ENCODE results near the gene SLITRK4.

SLITRK4 gene, protein sequence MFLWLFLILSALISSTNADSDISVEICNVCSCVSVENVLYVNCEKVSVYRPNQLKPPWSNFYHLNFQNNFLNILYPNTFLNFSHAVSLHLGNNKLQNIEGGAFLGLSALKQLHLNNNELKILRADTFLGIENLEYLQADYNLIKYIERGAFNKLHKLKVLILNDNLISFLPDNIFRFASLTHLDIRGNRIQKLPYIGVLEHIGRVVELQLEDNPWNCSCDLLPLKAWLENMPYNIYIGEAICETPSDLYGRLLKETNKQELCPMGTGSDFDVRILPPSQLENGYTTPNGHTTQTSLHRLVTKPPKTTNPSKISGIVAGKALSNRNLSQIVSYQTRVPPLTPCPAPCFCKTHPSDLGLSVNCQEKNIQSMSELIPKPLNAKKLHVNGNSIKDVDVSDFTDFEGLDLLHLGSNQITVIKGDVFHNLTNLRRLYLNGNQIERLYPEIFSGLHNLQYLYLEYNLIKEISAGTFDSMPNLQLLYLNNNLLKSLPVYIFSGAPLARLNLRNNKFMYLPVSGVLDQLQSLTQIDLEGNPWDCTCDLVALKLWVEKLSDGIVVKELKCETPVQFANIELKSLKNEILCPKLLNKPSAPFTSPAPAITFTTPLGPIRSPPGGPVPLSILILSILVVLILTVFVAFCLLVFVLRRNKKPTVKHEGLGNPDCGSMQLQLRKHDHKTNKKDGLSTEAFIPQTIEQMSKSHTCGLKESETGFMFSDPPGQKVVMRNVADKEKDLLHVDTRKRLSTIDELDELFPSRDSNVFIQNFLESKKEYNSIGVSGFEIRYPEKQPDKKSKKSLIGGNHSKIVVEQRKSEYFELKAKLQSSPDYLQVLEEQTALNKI

DNA sequence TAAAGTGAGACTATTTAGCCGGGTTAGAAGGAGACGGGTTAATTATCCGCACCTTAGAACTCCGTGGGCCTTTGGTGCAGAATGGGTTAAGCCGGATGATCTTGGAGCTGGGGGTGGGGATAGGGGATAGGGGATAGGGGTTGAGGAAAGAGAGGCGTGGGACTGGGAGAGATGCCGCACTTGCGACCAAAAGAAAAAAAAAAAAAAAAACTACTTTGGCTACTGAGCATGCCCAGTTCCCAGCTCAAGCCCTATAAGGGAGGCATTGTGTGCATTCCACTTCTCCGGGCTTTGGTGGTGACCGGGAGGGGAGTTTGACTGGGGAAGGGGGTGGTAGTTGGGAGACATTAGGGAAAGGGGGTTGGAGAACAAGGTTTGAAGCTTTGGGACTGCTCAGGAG, at the start of gene SLITRK4:
TSS of gene SLITRK4 (minus strand) at position 187 of the 400 bp plus-strand sequence. CDS start 4,993 bp downstream, outside the sequence.
- DNase-seq, result no peak

DNA sequence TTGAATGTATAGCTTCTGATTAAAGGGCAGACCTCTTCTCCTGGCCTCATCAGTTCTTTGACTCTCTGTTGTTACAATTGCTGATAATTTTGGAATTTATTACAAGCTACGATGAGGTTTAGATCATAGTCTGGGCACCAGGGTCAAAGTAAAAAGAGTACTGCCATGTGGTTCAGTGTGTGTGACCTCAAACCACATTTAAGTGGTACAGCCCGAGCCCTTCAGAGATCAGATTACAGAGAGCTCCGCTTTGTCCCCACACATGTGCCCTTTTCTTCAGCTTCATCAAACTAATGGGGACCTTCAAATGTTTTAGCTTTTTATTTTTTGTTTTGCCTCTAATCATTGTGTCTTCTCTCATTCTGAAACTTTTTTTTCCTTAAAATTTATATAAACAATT, 47.6 kb upstream of the SLITRK4 start:
- no peak for DNase-seq

DNA sequence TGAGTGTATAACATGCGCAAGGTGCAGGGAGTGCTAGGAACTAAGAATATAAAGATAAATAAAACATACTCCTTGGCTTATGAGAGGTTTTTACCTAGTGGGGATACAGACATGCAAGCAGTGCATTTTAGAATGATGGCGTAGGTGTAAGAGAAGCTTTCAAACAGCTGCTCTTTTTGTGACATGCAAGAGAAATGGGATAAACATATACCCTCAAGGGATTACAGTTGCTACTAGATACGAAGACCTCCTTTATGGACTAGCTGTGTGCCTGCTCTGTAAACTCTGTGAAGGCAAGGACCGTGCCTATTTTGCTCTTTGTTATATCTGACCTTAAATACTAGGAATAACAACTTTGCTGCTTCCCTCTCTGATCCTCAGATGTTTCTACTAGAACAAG, 39.0 kb upstream of the SLITRK4 start:
- no peak for DNase-seq

DNA sequence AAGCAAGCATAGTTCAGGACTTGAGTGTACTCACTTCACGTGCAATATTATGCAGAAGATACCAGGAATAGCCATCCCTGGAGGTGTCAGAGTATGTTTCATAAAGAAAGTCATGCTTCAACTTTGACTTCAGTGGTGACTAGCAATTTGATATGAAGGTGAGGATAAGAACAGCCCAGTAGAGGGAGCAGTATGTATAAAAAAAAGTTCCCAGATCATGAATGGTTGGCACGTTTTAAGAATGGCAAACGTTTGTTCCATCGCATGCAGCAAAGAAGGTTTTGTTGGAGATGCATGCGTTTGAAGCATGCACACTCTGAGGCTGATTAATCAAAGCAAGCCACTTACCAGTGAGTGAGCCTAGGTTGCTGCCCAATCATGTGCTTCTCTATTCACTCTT, 33.5 kb upstream of the SLITRK4 start:
- no peak for DNase-seq

DNA sequence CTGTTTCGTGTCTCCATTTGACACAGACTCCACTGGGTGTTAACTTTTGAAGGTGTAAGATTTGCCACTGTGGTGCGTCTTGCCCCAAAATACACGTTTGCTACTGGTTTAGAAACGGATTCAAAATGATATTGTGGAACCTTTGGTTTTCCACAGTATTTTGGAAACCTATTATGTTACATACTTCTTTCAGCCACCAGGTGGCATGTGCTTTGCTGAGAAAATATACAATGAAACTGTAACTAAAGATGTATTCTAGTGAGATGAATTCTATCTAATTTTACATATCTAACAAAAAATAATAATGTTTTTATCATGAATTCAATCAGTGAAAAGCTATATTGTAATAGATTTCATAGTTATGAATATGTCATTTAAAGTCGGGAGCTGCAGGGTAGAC, 28.4 kb upstream of the SLITRK4 start:
- no peak for DNase-seq

DNA sequence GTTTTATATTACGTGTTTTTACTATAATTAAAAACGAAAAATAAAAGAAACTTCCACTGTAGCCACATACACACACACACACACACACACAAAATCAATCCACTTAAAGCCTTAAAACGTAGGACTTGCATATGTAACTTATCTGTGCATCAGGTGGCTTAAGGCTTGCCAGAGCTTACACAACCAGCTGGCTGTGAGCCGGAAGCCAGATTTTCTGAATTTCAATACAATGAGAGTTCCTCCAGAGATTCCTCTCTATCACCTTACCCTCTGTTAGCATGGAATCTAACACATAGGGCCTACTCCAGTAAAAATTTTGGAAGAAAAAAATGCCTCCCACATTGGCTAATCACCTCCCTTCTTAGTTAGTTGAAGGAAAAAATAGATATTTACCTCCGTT, 27.9 kb upstream of the SLITRK4 start:
- no peak for DNase-seq

DNA sequence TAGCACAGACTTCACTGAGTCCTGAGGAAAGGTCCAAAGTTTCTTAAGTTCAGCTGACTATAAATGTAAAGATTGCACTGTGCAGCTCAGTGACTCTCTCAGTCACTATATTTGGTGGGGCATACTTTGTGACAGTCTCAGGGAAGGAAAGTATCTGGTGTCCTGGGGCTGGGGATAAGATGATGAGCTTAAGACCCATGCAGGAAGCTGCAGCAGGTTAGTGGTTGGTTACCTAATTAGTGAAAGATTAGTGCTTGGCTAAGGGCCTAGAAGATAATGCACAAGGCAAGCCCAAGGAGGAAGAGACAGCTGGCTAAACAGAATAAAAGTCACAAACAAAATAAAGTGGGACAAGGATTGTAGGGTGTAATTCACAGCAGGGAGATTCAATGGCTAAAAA, 25.4 kb upstream of the SLITRK4 start:
- no peak for DNase-seq

DNA sequence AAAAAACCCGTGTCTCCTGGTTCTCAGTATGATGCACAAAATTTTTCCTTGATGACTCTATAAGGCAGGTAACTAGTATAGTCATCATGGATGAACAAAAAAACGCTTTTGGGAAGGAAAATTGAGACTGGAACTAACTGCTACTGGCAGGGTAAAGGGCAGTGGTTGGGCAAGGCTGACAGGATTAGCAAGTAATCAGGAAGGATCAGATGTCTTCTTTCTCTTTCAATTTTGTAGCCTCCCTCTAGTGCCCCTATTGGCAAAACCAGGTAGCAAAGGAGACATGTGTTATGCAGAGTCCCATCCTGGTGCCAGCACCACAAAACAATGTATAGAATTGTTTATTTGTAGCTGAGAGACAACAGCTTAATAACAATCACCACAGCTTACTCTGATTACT, 12.8 kb upstream of the SLITRK4 start:
- DNase-seq, result no peak

DNA sequence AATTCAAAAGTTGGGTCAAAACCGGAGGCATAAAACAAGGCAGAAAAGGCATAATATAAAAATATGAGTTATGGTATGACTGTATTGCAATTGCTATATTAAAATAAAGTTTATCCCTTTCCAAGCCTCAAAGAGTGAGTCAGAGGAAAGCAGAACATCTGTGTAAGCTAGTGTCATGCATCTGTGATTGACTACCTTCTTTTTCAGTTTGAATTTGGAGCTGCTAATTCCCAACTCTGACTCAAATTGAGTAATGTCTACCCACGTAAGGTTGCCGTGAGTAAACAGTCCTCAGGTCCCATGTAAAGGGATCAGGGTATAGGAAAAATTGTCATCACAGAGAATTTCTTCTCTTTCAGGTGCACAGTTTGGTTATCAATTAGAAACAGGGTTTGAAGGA, 6.5 kb upstream of the SLITRK4 start:
- no peak for DNase-seq

DNA sequence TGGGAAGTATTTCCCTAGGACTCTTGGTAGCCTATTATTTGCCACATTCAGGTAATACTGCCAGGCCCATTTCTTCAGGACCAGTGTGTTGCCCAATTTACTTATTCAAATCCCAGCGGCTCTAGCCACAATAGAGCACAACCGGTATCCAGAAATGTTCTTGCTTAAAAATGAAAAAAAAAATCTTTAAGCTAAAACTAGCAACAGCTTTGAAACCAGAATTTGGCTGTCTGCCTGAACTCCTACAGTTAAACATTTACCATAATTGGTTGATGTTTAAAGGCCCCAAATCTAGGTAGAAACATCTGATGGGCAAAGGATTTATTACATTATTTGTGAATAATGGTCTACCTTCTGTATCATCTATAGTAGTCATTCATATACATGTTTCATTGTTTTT, 930 bp upstream of the SLITRK4 start:
- no peak for DNase-seq

DNA sequence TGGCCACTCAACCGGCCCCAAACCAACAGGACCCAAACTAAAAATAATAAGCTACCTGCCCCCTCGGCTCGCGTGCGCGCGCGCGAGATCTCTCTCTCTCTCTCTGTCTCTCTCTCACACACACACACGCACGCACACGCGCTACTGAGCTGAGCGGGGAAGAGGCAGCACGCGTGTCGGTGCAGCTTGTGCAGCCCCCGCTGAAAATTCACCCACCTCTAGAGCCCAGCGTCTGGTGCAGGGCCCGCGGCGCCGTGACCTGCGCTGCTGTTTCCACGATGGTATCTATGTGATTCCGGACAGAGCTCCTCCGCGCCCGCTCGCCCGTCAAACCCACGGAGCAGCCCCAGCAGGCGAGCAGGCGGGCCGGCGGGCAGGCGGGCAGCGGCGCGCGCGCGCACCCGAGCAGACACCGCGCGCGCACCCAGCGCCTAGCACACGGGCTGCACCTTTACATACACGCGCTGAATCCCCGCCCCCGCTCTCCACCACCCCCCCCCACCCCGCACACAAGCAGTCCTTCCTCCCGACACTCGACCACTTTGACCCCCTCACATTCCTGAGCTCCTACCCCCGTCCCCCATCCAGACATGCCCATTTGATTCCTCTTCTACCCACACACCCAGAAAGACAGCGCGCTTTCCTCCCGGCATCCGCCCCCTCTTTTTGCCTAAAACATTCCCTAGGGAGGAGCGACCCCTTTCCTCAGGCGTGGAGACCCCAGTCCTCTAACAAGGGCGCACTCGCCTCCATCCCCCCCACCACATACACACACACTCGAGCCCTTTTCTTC, 1.0 kb downstream of the SLITRK4 start:
- no peak for DNase-seq

DNA sequence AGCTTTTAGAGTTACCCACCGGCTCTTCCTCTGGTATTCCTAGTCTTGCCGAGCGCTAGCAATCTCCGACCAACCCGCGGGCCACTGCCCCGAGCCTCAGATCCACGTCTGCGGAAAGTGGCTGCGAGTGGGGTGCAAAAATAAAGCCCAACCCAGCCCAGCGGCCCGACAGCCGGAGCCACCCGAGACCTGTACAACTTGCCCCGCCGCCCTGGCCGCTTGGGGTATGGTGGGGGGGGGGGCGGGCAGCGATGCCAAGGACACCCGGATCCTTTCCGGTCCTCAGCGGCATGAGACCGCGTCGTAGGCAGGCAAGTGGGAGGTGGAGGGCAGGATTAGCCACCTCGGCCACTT, 1.6 kb downstream of the SLITRK4 start:
- DNase-seq, result no peak

DNA sequence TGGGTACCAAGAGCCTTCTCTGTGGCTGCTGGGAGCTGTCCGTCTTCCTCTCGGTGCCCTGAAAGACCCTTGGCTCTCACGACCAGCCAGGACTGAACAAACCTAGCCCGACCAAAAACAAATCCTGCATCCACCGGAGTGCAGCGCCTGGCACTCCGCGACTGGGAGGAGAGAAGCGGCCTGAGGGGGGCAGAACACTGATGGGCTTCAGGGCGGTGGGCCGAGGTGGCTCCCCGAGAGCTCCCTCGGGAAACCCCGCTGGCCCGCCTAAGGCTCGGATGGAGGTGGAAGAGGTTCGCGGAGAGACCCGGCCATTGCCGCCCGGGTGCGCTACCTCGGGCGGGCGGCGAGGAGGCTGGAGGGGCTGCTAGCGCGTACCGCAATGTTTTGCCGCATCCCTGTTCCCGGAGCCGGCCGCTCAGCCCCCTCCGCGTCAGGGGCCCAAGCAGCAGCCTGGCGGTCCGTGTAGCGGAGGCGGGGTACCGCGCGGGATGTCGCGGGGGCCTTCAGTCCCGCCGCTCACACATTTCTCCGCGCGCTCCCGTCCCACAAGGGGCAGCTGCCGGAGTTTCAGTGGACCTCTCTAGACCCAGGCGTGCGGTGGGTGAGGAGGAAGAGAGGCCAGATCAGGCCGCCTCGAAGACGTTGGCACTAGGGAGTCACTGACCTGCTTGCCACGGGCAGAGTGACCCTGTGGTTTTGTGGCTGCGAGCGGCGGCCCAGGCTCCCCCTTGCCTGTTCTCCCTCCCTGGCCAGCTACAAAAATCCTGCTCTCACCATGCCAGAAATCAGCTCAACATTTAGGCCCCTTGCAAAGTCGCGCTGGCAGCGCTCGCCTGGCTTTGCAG, 2.2 kb downstream of the SLITRK4 start:
- DNase-seq, result no peak

DNA sequence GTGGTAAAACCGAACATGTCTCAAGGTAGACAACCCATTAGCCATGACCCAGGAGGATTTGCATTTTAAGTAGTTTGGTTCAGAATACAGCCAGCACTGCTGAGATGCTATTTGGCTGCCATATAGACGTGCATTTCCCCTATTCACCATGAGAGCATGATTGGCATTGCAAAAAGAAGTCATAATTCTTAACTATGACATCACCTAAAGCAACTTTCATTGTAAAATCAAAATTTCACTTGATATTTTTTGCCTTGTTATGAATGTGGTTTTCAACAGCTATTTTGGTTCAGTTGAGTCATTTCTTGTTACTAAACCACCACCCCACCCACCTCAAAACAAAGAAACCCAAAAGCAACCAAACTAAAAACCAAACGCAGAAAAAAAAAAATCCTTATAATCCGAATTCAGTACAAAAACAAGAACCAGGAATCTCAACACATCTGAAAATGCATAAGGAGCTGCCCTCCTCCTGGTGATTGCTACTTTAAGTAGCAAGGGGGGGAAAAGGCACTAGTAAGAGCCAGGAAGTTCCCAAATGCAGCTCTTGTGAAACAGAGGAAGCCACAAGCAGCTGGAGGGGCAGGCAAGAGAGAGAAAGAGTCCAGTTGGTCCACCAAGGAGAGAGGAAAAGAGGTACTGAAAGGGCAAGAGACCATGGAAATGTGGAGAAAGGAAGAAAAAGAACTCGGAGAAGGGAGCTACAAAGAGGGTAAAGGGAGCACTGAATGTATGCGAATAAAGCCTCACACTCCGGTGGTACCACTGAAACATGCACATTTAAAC, 3.1 kb downstream of the SLITRK4 start:
- DNase-seq, result no peak

DNA sequence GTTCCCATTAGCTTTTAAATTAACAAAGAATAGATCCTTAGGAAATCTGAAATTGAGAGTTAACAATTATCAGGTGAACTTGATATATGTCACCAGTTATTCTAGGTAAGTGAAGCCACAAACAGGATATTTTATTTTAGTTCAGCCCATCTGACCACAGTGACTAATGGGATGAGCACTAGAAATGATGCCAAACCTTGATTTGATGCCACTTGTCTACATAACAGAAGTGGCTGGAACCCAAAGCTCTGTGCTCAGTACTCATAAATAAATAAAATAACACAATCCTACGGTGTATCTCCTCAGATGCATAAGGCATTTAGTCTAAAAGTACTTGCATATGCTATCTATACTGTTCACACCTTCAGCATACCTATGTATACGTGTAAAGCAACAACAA, 12.2 kb downstream of the SLITRK4 start:
- DNase-seq, result no peak

DNA sequence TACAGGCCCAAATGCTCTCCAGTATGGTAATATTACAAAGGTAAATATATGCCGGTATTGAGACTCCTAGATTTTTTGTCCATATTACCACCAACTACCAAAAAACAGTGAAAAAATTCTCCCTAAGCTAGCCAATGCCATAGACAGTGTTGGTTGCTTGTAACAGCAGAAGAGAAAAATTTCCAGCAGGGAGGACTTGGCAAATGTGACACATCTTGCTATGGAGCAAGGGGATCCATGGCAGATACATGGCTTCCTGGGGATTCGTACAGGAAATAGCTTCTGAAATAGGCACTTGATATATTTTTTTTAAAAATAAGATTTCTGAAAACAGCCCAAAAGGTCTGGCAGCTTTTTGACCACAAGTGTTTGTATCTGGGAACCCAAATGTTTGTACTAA, 14.6 kb downstream of the SLITRK4 start:
- DNase-seq, result no peak

DNA sequence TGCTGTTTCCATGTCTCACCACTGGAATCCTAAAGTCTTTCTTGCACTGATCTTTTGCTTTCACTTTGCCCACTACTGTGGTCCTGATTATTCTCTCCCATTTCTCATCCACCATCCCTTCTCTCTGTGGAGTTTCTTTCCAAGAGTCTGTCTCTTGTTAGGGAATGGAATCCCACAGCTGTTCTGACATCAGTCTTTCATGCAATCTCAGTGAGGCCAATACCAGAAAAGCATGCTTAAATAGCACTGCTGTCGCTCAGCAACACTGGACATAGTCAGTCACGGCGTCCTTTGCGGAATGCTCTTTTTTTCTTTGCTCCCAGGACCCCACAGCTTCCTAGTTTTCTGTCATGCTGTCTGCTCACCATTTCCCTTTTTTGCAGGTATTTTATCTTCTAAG, 20.1 kb downstream of the SLITRK4 start:
- no peak for DNase-seq

DNA sequence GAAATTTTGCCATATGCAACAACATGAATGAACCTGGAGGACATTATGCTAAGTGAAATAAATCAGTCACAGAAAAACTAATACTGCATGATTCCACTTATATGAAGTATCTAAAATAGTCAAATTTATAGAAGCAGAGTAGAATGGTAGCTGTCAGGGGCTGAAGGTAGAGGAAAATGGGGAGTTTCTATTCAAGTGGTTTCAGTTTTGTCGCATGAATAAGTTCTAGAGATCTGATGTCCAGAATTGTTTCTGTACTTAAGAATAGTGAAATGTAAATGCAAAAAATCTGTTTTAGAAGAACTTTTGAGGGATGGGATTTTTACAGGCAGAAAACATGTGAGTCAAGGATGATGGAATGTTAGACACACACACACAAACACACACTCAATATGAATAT, 34.1 kb downstream of the SLITRK4 start:
- DNase-seq, result no peak

DNA sequence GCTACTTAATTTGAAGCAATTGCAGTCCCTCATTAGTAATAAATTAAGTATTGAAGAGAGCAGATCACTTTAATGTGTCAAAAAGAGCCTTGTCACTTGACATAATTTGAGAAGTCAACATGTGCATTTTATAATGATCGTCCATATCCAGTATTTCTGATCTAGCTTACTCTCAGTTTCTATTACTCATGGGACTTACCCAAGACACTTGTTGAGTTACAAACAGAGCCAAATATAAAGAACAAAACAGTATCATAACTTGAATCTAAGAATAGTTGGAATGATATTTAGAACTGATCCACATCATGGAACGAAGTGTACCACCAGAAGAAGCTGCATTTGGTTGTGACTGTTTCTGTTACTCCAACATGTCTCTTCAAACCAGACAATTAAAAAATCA, 54.7 kb downstream of the SLITRK4 start:
- no peak for DNase-seq

DNA sequence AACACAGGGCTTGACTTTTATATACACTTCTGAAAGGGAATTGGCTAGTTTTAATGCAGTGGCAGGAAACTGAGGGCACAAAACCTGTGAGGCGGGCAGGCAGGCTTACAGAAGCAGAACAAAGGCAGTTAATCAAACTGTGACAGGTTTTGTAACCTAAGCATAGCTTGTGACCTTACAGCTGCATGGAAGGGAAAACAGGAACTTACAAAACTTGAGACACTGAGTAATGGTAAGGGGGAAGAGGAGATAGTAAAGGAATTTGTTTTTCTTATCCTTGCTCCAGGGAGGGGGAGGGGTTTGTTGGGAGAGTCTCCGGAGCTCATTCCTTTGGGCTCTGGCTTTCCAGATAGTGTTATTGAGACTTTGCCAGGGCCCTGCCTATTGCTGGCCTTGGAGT, 55.6 kb downstream of the SLITRK4 start:
- no peak for DNase-seq

Data from activated naive CD4-positive, alpha-beta T cell (primary cell).